Effector memory CD4-positive, alpha-beta T cell (primary cell): ENCODE measurements around the gene DHCR7.

Experiments
- DNase-seq, 3 donors: peaks; one replicate each; pipeline ENCODE4 v3.0.0-alpha.2; 2020
- H3K27ac ChIP-seq: 2 replicates; pipeline ENCODE4 v1.7.0; 2013; ENCODE audit warnings: mild to moderate bottlenecking, low read length, moderate library complexity; ENCODE audit not compliant: insufficient read depth, poor library complexity, severe bottlenecking
- H3K27me3 ChIP-seq: replicated peaks from 2 replicates; pipeline ENCODE4 v1.7.0; 2013; ENCODE audit warnings: mild to moderate bottlenecking, low read length; ENCODE audit not compliant: insufficient read depth, control insufficient read depth, poor library complexity, severe bottlenecking
- H3K36me3 ChIP-seq: 2 replicates; pipeline ENCODE4 v1.7.0; 2013; ENCODE audit warnings: mild to moderate bottlenecking, low read length, moderate library complexity; ENCODE audit not compliant: control insufficient read depth, insufficient read depth
- H3K4me1 ChIP-seq: 2 replicates; pipeline ENCODE4 v1.7.0; 2013; ENCODE audit warnings: low read length, mild to moderate bottlenecking; ENCODE audit not compliant: control insufficient read depth, insufficient read depth, poor library complexity, severe bottlenecking
- H3K4me3 ChIP-seq: 2 replicates; pipeline ENCODE4 v1.7.0; 2013; ENCODE audit warnings: low read length, low read depth, mild to moderate bottlenecking; ENCODE audit not compliant: insufficient read depth, poor library complexity, severe bottlenecking
- H3K9me3 ChIP-seq: 2 replicates; pipeline ENCODE4 v1.7.0; 2013; ENCODE audit warnings: mild to moderate bottlenecking, low read length, moderate library complexity; ENCODE audit not compliant: control insufficient read depth

DHCR7 gene

GRCh38 chr11:71438650-71439049 is 9.5 kb downstream of the DHCR7 start:
- H3K36me3 ChIP-seq, result peaks cover 39% of the 10 kb centered on the region
- H3K4me1 ChIP-seq, result no peaks in the 10 kb centered on the region
- H3K27me3 ChIP-seq, result no peaks in the 10 kb centered on the region

GRCh38 chr11:71437879-71438278 is 10.3 kb downstream of the DHCR7 start:
- H3K36me3 ChIP-seq, result peaks cover 31% of the 10 kb centered on the region
- no peak for DNase-seq
- H3K27me3 ChIP-seq, result no peaks in the 10 kb centered on the region
- no peak overlapping the region for H3K27ac ChIP-seq
- no peak overlapping the region for H3K4me3 ChIP-seq
- H3K4me1 ChIP-seq, result no peaks in the 10 kb centered on the region
- H3K9me3 ChIP-seq, result no peaks in the 10 kb centered on the region

More at GRCh38 chr11:71438650-71439049, 9.5 kb downstream of the DHCR7 start:
- no peak for DNase-seq
- Histone ChIP-seq H3K9me3 (no peaks in the 10 kb centered on the region), H3K27ac (no peak overlapping the region), H3K4me3 (no peak overlapping the region)

GRCh38 chr11:71437399-71437798 is 10.8 kb downstream of the DHCR7 start:
- Histone ChIP-seq H3K36me3 (peaks cover 28% of the 10 kb centered on the region), H3K4me3 (no peak overlapping the region), H3K27ac (no peak overlapping the region), H3K27me3 (no peaks in the 10 kb centered on the region), H3K9me3 (no peaks in the 10 kb centered on the region), H3K4me1 (no peaks in the 10 kb centered on the region)
- no peak for DNase-seq

- no peaks in the 10 kb centered on the region for H3K4me1 ChIP-seq
- H3K36me3 ChIP-seq, result peaks cover 28% of the 10 kb centered on the region
- no peaks in the 10 kb centered on the region for H3K9me3 ChIP-seq
- H3K27me3 ChIP-seq, result no peaks in the 10 kb centered on the region
- no peak overlapping the region for H3K4me3 ChIP-seq
- no peak overlapping the region for H3K27ac ChIP-seq
- DNase-seq, result no peak
Measured at GRCh38 chr11:71436861-71437260, 11.3 kb downstream of the DHCR7 start.

GRCh38 chr11:71435278-71435951 is 12.8 kb downstream of the DHCR7 start:
- Histone ChIP-seq H3K9me3 (no peaks in the 10 kb centered on the region), H3K36me3 (peaks cover 17% of the 10 kb centered on the region), H3K27ac (no peak overlapping the region), H3K4me1 (no peaks in the 10 kb centered on the region), H3K27me3 (no peaks in the 10 kb centered on the region), H3K4me3 (no peak overlapping the region)
- no peak for DNase-seq

GRCh38 chr11:71434576-71435130 is 13.5 kb downstream of the DHCR7 start:
- H3K4me3 ChIP-seq, result no peak overlapping the region
- no peaks in the 10 kb centered on the region for H3K27me3 ChIP-seq
- no peak overlapping the region for H3K27ac ChIP-seq
- no peaks in the 10 kb centered on the region for H3K9me3 ChIP-seq
- no peak for DNase-seq
- H3K4me1 ChIP-seq, result no peaks in the 10 kb centered on the region
- peaks cover 13% of the 10 kb centered on the region for H3K36me3 ChIP-seq

GRCh38 chr11:71433648-71434450 is 14.3 kb downstream of the DHCR7 start:
- H3K27ac ChIP-seq, result no peak overlapping the region
- peaks cover 8% of the 10 kb centered on the region for H3K36me3 ChIP-seq
- H3K27me3 ChIP-seq, result no peaks in the 10 kb centered on the region
- no peaks in the 10 kb centered on the region for H3K4me1 ChIP-seq
- H3K4me3 ChIP-seq, result no peak overlapping the region
- no peak for DNase-seq
- H3K9me3 ChIP-seq, result no peaks in the 10 kb centered on the region

GRCh38 chr11:71432761-71433647 is 15.2 kb downstream of the DHCR7 start:
- Histone ChIP-seq H3K4me1 (no peaks in the 10 kb centered on the region), H3K27ac (no peak overlapping the region), H3K36me3 (no peaks in the 10 kb centered on the region), H3K4me3 (no peak overlapping the region), H3K27me3 (no peaks in the 10 kb centered on the region), H3K9me3 (no peaks in the 10 kb centered on the region)
- DNase-seq, result no peak

- Histone ChIP-seq H3K27me3 (no peaks in the 10 kb centered on the region), H3K27ac (no peak overlapping the region), H3K4me3 (no peak overlapping the region), H3K36me3 (no peaks in the 10 kb centered on the region), H3K9me3 (no peaks in the 10 kb centered on the region), H3K4me1 (no peaks in the 10 kb centered on the region)
- DNase-seq, result no peak
Measured at GRCh38 chr11:71431271-71431670, 16.9 kb downstream of the DHCR7 start.
